ENCODE data around the gene COL9A2. TPM values are rescaled to one million over a fixed set of nuclear protein-coding genes. Genes with fewer than 3 reads are reported as not detected.

Gene COL9A2
- total RNA-seq, 1 donor from 2014 or later, result 1.3 TPM

DNA sequence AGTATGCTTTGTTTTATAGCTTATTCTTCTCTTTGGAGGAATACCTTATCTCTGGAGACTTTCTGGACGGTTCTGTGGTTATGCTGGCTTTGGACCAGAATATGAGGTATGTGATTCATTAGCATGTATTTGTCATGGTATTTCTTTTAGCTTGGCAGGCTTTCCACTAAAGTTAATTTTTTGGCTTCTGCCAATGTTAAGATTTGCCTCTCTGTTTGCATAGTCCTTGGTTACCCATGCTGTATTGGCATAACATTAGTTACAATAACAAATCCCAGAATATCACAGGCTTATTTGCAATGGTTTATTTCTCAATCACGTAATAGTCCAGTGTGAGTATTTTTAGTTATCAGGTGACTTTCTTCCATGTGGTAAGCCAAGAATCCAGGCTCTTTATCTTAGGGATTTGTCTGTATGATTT is 49.3 kb downstream of the COL9A2 start:
- intact Hi-C loops (cut with DNase I), result no loop called here
- DNase-seq (ENCODE audit: low spot score), result no peak

DNA sequence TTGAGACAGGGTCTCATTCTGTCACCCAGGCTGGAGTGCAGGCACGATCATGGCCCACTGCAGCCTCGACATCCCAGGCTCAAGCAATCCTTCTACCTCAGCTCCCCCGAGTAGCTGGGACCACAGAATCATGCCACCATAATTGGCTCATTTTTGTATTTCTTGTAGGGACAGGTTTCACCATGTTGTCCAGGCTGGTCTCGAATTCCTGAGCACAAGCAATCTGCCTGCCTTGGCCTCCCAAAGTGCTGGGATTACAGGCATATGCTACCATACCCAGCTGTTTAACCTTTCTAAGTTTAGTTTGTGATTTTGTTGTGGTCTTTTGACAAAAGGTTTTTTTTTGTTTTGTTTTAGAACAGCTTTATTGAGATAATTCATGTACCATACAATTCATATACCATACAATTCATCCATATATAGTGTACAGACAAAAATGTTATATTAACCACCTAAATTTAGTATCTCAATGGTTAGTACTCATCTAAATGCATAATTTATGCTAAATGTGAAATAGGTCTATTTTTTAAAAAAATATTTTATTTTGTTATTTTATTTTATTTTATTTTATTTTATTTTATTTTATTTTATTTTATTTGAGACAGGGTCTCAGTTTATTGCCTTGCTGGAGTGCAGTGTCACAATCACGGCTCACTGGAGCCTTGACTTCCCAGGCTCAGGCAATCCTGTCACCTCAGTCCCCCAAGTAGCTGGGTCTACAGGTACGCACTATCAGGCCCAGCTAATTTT is 50.1 kb downstream of the COL9A2 start:
- intact Hi-C loops (cut with DNase I), result no loop called here

DNA sequence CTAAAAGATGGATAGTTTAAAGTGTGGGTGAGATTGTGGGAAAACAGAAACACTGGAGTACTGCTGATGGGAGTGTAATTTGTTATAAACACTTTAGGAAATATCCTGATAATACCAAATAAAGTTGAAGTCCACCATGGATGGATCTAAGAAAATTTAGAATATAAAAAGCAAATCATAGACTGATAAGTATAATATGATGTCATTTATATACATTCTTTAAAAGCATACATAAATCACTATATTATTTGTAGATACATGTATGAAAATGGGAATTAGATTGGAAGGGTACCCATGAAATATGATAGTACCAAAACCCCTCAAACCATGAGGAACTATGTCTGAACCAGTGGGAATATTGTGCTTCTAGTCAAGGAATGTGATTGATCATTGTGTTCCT is 51.2 kb downstream of the COL9A2 start:
- intact Hi-C loops (cut with DNase I), result no loop called here
- DNase-seq (ENCODE audit: low spot score), result no peak

More for the DNA sequence above, 50.1 kb downstream of the COL9A2 start:
- no peak for DNase-seq (ENCODE audit: low spot score)

DNA sequence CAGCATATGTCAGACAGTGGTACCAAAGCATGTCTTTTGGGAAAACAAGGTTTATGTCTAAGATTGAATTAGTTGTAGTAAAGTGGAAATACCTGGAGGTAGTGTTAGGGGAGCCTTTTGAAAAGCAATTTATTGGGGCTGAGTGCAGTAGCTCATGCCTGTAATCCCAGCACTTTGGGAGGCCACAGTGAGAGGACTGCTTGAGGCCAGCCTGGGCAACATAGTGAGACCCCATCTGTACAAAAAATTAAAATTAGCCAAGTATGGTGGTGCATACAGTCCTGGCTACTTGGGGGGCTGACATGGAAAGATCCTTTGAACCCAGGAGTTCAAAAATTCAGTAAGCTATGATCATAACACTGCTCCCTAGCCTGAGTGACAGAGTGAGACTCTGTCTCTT is 51.8 kb downstream of the COL9A2 start:
- intact Hi-C loops (cut with DNase I), result no loop called here
- no peak for DNase-seq (ENCODE audit: low spot score)

DNA sequence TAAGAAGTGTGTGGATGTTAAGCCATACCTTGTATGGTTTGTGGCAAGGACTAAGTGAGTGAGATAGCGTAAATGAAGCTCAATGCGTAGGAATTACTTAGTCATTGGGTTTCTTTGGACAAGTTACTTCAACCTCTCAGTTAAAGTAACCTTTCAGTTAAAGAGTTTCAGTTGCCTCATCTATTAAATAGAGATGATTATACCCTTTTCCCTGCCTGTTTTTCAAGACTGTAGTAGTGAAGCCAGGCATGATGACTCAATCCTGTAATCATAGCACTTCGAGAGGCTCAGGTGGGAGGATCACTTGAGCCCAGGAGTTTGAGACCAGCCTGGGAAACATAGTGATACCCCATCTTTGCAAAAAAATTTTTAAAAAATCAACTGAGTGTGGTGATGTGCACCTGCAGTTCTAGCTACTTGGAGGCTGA is 52.7 kb downstream of the COL9A2 start:
- intact Hi-C loops (cut with DNase I), result no loop called here
- no peak for DNase-seq (ENCODE audit: low spot score)

DNA sequence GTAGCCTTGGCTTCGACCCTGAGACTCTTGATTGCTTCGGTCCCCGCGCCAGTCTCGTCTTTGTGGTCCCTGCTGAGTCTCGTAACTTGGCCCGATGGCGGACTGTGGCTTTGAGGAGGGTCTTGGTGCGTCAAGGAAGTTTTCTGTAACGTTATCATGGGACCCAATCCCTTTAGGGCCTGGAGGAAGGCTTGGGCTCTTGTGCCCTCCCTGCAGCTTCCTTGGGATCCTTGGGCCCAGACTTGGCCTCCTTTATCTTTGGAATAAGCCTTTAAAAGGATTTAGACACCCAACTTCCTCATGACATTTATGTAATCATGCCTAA is 58.7 kb downstream of the COL9A2 start:
- DNase-seq (ENCODE audit: low spot score), result no peak
- intact Hi-C loops (cut with DNase I), result no loop called here

DNA sequence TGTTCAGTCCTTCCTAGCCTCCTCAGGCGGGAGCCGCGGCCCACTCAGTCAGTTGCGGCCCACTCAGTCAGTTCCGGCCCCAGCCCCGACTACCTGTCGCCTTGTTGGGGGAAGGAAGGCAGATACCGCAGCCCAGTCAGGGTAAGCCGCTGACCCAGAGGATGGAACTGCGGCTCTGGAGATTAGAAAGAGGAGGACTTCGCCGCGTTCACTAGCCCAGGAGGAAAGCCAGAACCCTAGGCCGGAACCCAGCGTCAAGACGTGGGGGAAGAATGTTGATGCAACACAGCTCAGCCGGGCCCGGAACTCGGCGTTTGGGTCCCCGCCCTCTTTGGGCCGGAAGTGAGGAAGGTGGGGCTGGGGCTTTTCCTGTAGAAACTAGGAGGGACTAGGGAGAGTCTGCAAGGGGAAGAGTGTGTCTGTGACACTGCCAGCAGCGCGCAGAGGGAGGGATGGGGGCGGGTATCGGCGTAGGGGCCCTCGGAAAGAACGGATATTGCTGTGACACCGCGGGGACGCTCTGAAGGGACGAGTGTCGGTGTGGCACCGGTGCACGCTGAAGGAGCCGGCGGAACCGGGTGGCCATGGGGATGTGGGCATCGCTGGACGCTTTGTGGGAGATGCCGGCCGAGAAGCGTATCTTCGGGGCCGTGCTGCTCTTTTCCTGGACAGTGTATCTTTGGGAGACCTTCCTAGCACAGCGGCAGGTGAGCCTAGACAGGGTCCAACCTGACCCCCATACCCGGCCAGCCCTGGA is 59.2 kb downstream of the COL9A2 start, which contains the start of gene ZMPSTE24:
ZMPSTE24 (plus strand) TSS at position 549 of the 757 bp plus-strand sequence; CDS start at position 585, 36 bp downstream.
- intact Hi-C loops (cut with DNase I), result loop anchor here (1.0 kb wide), 1 partner anchor 97 kb away; the partner anchor contains the start of gene RLF

DNA sequence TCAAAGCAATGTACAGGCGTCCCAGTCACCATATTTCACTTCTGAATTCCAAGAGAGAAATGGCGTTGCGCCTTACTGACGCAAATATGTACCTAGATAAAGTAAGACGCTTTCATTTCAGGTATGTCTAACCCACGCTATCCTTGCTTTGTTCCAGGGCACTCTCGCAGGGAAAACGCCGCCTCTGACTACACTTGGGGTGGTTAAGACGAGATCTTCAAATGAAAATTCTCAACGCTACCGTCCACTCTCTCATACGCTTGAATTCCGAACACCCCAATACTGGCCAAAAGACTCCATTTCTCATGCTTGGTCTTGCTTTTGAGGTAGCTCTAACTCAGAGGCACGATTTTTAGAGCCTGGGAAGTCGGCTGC is 59.8 kb downstream of the COL9A2 start:
- DNase-seq (ENCODE audit: low spot score), result no peak
- intact Hi-C loops (cut with DNase I), result loop anchor here (1.0 kb wide), 1 partner anchor 96 kb away; the partner anchor contains the start of gene RLF

More for the DNA sequence above, 59.2 kb downstream of the COL9A2 start, which contains the start of gene ZMPSTE24:
- DNase-seq (ENCODE audit: low spot score), result peak; percentile 98

DNA sequence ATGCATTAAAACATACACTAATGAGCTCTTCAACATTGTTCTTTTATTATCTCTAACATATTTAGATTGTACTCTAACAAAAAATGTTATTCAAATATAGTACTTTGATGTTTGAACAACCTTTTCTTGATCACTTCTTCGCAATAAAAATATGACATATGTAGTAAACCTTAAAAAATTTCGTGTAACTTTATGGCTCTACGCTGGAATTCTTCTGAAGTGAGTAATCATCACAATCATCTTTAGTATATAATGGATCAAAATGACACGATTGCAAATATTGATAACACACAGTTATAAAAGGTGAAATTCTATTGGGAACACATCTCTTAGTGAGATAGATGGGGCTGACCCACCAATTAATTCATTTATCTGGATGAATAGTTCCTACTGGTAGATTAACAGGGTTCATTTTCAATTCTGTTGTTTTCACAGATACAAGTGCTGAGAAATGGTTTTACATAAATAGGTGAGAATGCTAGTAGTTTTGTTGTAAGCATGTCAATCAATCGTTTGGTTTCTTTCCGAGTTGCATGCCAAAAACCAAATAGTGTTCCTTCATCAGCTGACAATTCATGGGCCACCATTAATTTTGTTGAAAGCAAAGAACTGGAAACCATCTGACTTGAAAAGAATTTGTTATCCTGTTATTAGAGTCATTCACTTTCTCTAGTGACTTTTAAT is 60.5 kb downstream of the COL9A2 start:
- intact Hi-C loops (cut with DNase I), result loop anchor here (1.0 kb wide), 1 partner anchor 95 kb away; the partner anchor contains the start of gene RLF
- DNase-seq (ENCODE audit: low spot score), result no peak

DNA sequence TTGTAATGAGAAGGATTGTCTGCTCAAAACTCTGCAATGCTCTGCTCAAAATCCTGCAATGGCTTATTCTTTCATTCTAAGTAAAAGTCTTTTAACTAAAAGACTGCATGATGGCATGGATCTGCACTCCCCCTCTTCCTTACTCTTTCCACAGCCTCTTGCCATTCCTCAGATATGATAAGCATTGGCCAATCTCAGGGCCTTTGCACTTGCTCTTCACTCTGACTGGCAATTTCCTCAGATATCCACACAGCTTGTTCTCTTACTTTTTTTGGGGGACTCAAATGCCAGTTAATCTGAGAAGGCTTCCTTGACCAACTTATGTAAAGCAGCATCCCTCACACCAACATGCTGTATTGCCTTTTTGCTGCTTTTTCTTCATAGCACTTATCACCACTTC is 61.9 kb downstream of the COL9A2 start:
- DNase-seq (ENCODE audit: low spot score), result no peak
- intact Hi-C loops (cut with DNase I), result no loop called here

DNA sequence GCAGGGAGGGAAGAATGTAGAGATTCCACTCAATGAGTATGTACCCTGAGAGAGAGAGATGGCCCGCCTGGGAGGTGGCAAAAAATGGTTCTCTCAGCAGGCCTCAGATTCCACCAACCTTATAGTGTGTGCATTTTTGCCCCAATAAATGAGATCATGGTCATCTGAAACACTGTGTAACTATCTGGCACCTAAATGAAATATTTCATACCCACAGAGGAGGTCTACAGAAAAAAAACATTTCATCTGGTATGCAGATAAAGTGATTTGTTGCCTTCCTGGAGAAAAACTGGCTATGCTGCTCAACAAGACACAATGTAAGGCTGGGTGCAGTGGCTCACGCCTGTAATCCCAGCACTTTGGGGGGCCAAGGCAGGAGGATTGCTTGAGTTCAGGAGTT is 64.5 kb downstream of the COL9A2 start:
- intact Hi-C loops (cut with DNase I), result no loop called here
- no peak for DNase-seq (ENCODE audit: low spot score)

DNA sequence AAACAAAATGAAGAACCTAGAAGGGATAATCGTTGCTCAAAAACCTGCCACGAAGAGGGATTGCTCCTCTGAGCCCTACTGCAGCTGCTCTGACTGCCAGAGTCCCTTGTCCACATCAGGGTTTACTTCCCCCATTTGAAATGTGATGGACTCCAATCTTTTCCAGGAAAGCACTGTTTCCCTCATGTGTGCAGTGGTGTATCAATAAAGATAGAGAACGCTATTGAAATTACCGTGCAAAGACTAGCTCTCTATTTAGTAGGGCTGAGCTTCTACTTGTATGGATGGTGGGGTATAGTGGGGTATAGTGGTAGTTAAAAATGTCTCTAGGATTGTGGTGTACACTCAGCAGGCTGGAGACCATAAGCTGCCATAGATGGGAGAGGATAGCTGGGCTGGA is 65.6 kb downstream of the COL9A2 start:
- intact Hi-C loops (cut with DNase I), result no loop called here
- DNase-seq (ENCODE audit: low spot score), result no peak

Other genes starting within 250 kb of the COL9A2 start
- 31.1 TPM for gene PPT1, start 220.0 kb downstream of the COL9A2 start, total RNA-seq
- 13.8 TPM for gene RLF, start 155.9 kb downstream of the COL9A2 start, total RNA-seq
- not detected for gene TMCO2, start 69.3 kb downstream of the COL9A2 start, total RNA-seq
- 24.8 TPM for gene ZMPSTE24, start 59.0 kb downstream of the COL9A2 start, total RNA-seq
- 10.5 TPM for gene SMAP2, start 56.4 kb upstream of the COL9A2 start, total RNA-seq
- gene ZFP69B, start 133.2 kb upstream of the COL9A2 start, total RNA-seq, result 1.3 TPM
- 2.6 TPM for gene ZFP69, start 160.0 kb upstream of the COL9A2 start, total RNA-seq
- 4.7 TPM for gene EXO5, start 191.5 kb upstream of the COL9A2 start, total RNA-seq
- gene ZNF684, start 214.4 kb upstream of the COL9A2 start, total RNA-seq, result 11.0 TPM

Data from cardiac septum (tissue), 1 donor.